SU-DHL-6 (cell line): ENCODE measurements around the gene PLXDC1.

Experiments
- EZH2phosphoT487 ChIP-seq: fragments of 200-600 bp; sonication (generic), shearing (Covaris generic); conservative IDR thresholded peaks from 2 replicates; pipeline ENCODE4 v1.6.1; 2018; ENCODE audit warnings: mild to moderate bottlenecking, antibody characterized with exemption, low read length, moderate library complexity, mixed read lengths
- TF ChIP-seq, protein P1 (sequence below): fragments of 200-600 bp; sonication (generic); IDR thresholded peaks from one replicate; pipeline ENCODE4 v1.5.1; 2017; ENCODE audit warnings: antibody characterized with exemption, mild to moderate bottlenecking, low read length, moderate library complexity; ENCODE audit not compliant: insufficient read depth, poor library complexity, severe bottlenecking

GRCh38 chr17:39062846-39063680 is 88.4 kb downstream of the PLXDC1 start:
- TF ChIP-seq, protein P1, sequence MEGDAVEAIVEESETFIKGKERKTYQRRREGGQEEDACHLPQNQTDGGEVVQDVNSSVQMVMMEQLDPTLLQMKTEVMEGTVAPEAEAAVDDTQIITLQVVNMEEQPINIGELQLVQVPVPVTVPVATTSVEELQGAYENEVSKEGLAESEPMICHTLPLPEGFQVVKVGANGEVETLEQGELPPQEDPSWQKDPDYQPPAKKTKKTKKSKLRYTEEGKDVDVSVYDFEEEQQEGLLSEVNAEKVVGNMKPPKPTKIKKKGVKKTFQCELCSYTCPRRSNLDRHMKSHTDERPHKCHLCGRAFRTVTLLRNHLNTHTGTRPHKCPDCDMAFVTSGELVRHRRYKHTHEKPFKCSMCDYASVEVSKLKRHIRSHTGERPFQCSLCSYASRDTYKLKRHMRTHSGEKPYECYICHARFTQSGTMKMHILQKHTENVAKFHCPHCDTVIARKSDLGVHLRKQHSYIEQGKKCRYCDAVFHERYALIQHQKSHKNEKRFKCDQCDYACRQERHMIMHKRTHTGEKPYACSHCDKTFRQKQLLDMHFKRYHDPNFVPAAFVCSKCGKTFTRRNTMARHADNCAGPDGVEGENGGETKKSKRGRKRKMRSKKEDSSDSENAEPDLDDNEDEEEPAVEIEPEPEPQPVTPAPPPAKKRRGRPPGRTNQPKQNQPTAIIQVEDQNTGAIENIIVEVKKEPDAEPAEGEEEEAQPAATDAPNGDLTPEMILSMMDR, result no peak
- TF ChIP-seq EZH2phosphoT487, result no peak
